RWPE2 (cell line): ENCODE measurements around the gene ATXN7L3.

Experiments
- ATAC-seq: fragments of 200-7000 bp; cut with Tn5 transposase; 3 replicates; pipeline ENCODE4 v1.9.1; 2021; ENCODE audit warnings: low read depth
- DNase-seq: peaks from one replicate; pipeline ENCODE4 v3.0.0-alpha.2; 2020; ENCODE audit warnings: low spot score
- H3K27ac ChIP-seq: fragments of 450-650 bp; 2 replicates; pipeline ENCODE4 v1.5.1; 2017; ENCODE audit warnings: mild to moderate bottlenecking; ENCODE audit not compliant: poor library complexity, severe bottlenecking
- H3K27me3 ChIP-seq: fragments of 250-450 bp; sonication (Bioruptor Pico); 2 replicates; pipeline ENCODE4 v1.5.1; 2021; ENCODE audit warnings: mild to moderate bottlenecking, moderate library complexity; ENCODE audit not compliant: insufficient read depth, poor library complexity, severe bottlenecking
- H3K36me3 ChIP-seq: fragments of 250-450 bp; sonication (Bioruptor Pico); 2 replicates; pipeline ENCODE4 v1.5.1; 2020; ENCODE audit warnings: low read depth, mild to moderate bottlenecking, moderate library complexity
- H3K4me1 ChIP-seq: fragments of 250-450 bp; sonication (Bioruptor Pico); 2 replicates; pipeline ENCODE4 v1.5.1; 2021; ENCODE audit warnings: mild to moderate bottlenecking, moderate library complexity; ENCODE audit not compliant: insufficient read depth, poor library complexity, severe bottlenecking
- H3K4me3 ChIP-seq: fragments of 250-450 bp; sonication (Bioruptor Pico); 2 replicates; pipeline ENCODE4 v1.5.1; 2021; ENCODE audit warnings: mild to moderate bottlenecking, moderate library complexity; ENCODE audit not compliant: severe bottlenecking
- H3K9me3 ChIP-seq: fragments of 250-450 bp; sonication (Bioruptor Pico); 2 replicates; pipeline ENCODE4 v1.5.1; 2021; ENCODE audit warnings: mild to moderate bottlenecking, moderate library complexity; ENCODE audit not compliant: severe bottlenecking
- CTCF ChIP-seq: fragments of 450-650 bp; IDR thresholded peaks from one replicate; pipeline ENCODE4 v1.5.1; 2017; ENCODE audit warnings: mild to moderate bottlenecking, moderate library complexity; ENCODE audit not compliant: poor library complexity, severe bottlenecking

ATXN7L3 gene

DNA sequence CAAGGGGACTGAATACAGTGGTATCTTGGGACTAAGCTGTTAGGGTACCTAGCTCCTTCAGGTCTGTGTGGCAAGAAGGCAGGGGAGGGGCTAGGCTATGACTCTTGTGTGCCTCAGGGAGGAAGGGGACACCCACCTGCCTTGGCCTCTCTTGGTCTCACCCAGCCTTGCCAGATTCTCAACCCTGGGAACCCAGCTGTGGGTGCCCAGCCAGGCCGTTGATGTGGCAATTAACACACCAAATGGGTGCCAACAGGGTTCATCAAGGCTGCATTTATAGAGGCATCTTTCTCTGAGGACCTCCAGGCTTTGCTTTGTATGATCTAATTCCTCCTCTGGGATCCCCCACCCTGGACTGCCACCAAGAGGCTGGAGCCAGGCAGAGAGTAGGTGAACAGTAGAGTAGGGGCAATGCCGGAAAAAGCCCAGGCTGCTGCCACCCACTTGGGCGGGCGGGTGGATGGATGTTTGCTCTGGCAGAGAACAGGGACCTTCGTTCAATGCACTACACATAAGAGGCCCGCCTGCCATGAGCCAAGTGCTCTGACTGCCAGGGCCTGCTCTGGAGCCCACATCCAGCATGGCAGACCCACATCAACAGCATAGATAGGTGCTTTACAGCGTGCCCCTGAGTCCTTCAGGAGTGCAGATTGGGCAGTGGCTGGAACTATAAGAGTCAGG is 32.4 kb downstream of the ATXN7L3 start:
- TF ChIP-seq CTCF, result no peak
- ATAC-seq (no peak), DNase-seq (no peak)
- Histone ChIP-seq H3K36me3 (peaks cover 7% of the 10 kb centered on the region), H3K9me3 (no peaks in the 10 kb centered on the region), H3K4me3 (no peak overlapping the region), H3K27ac (no peak overlapping the region), H3K27me3 (no peaks in the 10 kb centered on the region), H3K4me1 (no peaks in the 10 kb centered on the region)

GRCh38 chr17:44164476-44164875 is 35.2 kb downstream of the ATXN7L3 start:
- H3K36me3 ChIP-seq, result peaks cover 35% of the 10 kb centered on the region
- H3K4me1 ChIP-seq, result no peaks in the 10 kb centered on the region
- H3K27me3 ChIP-seq, result no peaks in the 10 kb centered on the region
- ATAC-seq (no peak), DNase-seq (no peak)
- H3K9me3 ChIP-seq, result no peaks in the 10 kb centered on the region
- no peak overlapping the region for H3K4me3 ChIP-seq
- no peak overlapping the region for H3K27ac ChIP-seq
- no peak for TF ChIP-seq CTCF

DNA sequence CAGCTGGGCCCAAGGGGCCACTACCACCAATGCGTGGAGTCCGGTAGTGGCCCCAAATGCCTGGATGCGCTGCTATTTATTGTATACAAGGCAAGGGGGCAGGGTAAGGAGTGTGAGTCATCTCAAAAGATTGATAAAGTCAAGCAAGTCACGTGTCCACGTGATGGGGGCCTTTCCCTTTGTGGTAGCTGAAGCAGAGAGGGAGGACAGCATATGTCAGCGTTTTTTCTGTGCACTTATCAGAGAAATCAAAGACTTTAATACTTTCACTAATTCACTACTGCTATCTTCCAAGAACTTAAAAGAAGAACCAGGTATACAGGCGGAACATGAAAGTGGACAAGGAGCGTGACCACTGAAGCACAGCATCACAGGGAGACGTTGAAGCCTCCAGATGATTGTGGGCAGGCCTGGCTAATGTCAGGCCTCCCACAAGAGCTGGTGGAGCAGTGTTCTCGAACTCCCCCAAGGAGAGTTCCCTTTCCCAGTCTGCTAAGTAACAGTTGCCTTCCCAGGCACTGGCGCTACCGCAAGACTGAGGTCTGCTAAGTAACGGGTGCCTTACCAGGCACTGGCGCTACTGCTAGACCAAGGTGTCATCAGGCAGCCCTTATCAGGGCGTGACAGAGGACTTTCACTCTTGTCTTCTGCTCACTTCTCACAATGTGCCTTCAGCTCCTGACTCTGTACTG is 40.0 kb downstream of the ATXN7L3 start:
- no peak for ATAC-seq
- H3K9me3 ChIP-seq, result no peaks in the 10 kb centered on the region
- H3K27me3 ChIP-seq, result no peaks in the 10 kb centered on the region
- H3K27ac ChIP-seq, result no peak overlapping the region
- peaks cover 83% of the 10 kb centered on the region for H3K36me3 ChIP-seq
- no peak overlapping the region for H3K4me3 ChIP-seq
- DNase-seq, result no peak
- no peak for TF ChIP-seq CTCF
- no peaks in the 10 kb centered on the region for H3K4me1 ChIP-seq

- Histone ChIP-seq H3K9me3 (no peaks in the 10 kb centered on the region), H3K4me1 (peaks cover 8% of the 10 kb centered on the region), H3K27me3 (no peaks in the 10 kb centered on the region), H3K27ac (no peak overlapping the region), H3K4me3 (no peak overlapping the region), H3K36me3 (peaks cover 99% of the 10 kb centered on the region)
- no peak for ATAC-seq
- no peak for DNase-seq
- no peak for TF ChIP-seq CTCF
Measured at GRCh38 chr17:44155488-44155887, 44.2 kb downstream of the ATXN7L3 start.

DNA sequence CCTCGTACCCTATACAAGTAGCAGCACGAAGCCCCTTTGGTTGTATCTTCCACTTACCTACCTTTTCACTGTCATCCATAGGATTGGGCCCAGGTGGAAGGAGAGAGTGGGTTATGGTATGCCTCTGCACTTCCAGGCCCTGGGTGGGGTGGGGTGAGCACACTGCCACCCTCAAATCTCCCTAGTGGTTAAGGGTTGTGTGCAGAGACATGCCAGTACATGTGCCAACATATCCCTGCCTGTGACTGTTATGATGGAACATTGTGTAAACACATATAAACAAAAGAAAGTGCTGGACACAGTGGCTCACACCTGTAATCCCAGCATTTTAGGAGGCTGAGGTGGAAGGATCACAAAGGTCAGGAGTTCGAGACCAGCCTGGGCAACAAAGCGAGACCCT is 46.8 kb downstream of the ATXN7L3 start:
- no peak for TF ChIP-seq CTCF
- peak overlapping the region; percentile 15 for H3K27ac ChIP-seq

More for the DNA sequence above, 46.8 kb downstream of the ATXN7L3 start:
- Histone ChIP-seq H3K9me3 (no peaks in the 10 kb centered on the region), H3K4me3 (no peak overlapping the region), H3K27me3 (no peaks in the 10 kb centered on the region), H3K36me3 (peaks cover 92% of the 10 kb centered on the region), H3K4me1 (peaks cover 8% of the 10 kb centered on the region)
- ATAC-seq, result peak; percentile 72
- DNase-seq, result no peak
